Measurements from ENCODE around the gene CEP57L1. TPM values are rescaled to one million over a fixed set of nuclear protein-coding genes. Genes with fewer than 3 reads are reported as not detected.

CEP57L1 gene
- total and polyA plus RNA-seq, 9 of the 15 experiments (the other 6 are each of a cell fraction or from before 2014, with no cell fraction given) = 39.4 to 88.6 (median 61.8) TPM

DNA sequence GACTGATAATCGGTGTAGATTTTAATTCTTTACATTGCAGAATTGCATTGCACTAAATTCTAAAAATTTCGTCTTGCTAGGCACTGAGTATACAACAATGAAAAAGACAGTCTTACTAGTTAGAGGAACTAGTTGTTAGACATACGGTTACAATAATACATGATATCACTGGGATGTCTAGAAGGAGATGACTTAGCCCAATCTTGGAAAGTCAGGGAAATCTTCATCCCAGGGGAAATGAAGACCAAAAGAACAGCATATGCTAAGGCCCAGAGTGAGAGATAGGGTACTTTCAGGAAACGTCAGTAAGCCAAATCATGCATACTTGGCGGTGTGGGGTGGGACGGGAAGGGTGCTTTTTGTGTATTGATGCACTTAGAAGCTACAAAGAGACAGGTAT, 901 bp downstream of the CEP57L1 start (continued):
- TF ChIP-seq XRCC5 (IDR thresholded peaks at IDR 0.05; ENCODE audit: low read depth, low read length) (no peak), LEF1 (IDR thresholded peaks at IDR 0.05) (no peak), SAP30 (IDR thresholded peaks at IDR 0.05; ENCODE audit: borderline replicate concordance, insufficient read depth, low read depth, low read length, poor library complexity, severe bottlenecking) (no peak)
- TF ChIP-seq, protein P1, sequence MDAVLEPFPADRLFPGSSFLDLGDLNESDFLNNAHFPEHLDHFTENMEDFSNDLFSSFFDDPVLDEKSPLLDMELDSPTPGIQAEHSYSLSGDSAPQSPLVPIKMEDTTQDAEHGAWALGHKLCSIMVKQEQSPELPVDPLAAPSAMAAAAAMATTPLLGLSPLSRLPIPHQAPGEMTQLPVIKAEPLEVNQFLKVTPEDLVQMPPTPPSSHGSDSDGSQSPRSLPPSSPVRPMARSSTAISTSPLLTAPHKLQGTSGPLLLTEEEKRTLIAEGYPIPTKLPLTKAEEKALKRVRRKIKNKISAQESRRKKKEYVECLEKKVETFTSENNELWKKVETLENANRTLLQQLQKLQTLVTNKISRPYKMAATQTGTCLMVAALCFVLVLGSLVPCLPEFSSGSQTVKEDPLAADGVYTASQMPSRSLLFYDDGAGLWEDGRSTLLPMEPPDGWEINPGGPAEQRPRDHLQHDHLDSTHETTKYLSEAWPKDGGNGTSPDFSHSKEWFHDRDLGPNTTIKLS (IDR thresholded peaks at IDR 0.05; ENCODE audit: borderline replicate concordance, low read depth) = no peak

DNA sequence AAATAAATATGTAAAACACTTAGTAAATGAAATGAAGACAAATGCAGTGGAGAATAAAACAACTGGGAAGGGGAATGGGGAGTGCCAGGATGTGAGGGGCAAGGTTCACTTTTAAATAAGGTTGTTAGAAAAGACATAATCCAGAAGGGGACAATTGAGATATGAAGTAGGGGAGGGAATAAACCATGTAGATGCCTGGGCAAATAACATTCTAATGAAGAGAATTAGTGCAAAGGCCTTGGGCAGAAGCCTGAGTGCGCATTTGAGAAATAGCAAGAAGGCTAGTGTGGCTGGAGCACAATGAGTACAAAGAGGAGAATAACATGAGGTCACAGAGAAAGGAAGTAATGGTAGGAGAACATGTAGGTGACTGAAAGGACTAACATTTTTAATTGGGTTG, 2.4 kb downstream of the CEP57L1 start:
- FAIRE-seq (no peak), DNase-seq (ENCODE audit: extremely low read depth in 1 of 4, low spot score in 3 of 4) (no peak), ATAC-seq (no peak)
- Histone ChIP-seq H3K4me1 (replicated peaks in 1 of 2; ENCODE audit: control insufficient read depth in 2 of 2, insufficient read depth in 2 of 2, low read length in 2 of 2) (peaks cover 3 to 10% of the 10 kb centered on the region in 2 experiments; a peak in 4 of 5 replicates), H3K4me3 (no peak overlapping the region), H2AFZ (ENCODE audit: low read depth, low read length) (no peak overlapping the region), H3K79me2 (ENCODE audit: control insufficient read depth, insufficient read depth, low read length) (peaks cover 77% of the 10 kb centered on the region), H3K9me1 (ENCODE audit: control insufficient read depth, insufficient read depth, low read length) (no peaks in the 10 kb centered on the region), H4K20me1 (replicated peaks; ENCODE audit: control insufficient read depth, insufficient read depth, low read length) (0 out of 2 replicates have a peak, but pooled peaks cover 5% of the 10 kb centered on the region), H3K9me3 (replicated peaks; ENCODE audit: control insufficient read depth, insufficient read depth, low read depth, low read length) (no peaks in the 10 kb centered on the region; the same call in 1 of the 2 replicates), H3K27ac (ENCODE audit: extremely low read depth, low read depth, low read length) (no peak overlapping the region), H3K4me2 (ENCODE audit: insufficient read depth, low read length) (no peak overlapping the region; the same call in 1 of the 2 replicates), H3K27me3 (ENCODE audit: control insufficient read depth in 2 of 2, insufficient read depth in 2 of 2, low read length in 2 of 2) (no peaks in the 10 kb centered on the region), H3K36me3 (ENCODE audit: control insufficient read depth, insufficient read depth, low read length) (peaks cover 36% of the 10 kb centered on the region), H3K9ac (ENCODE audit: insufficient read depth in 1 of 2, low read depth in 2 of 2, low read length in 2 of 2) (no peak overlapping the region)
- TF ChIP-seq CBX5 (IDR thresholded peaks at IDR 0.05; ENCODE audit: borderline replicate concordance, low read depth) (no peak), POLR2A (conservative IDR thresholded peaks at IDR 0.05) (0 out of 2 replicates have a peak, but pooled peaks have one; percentile 22)
- 100% methylated on average over 1 of the region's 1 CpG for WGBS (ENCODE audit: insufficient coverage, low coverage, missing lambda C conversion rate)
- in situ Hi-C loops (cut with MboI) = no loop called here
- ChIA-PET CTCF (ENCODE audit: low intra/inter-chr PET ratio) (no interaction called here), POLR2A (interaction anchor here (1.1 kb wide), 1 partner anchor 8 kb away, joined by 5 read pairs; no protein-coding TSS in a partner anchor)
- no TSS peak for BruUV-seq (replicated peaks)
- intact Hi-C loops (cut with micrococcal nuclease) = loop anchor here (5.0 kb wide), 3 partner anchors 85 to 200 kb away; no protein-coding TSS in a partner anchor
